ENCODE data around the gene BMPR1A. TPM values are rescaled to one million over a fixed set of nuclear protein-coding genes. Genes with fewer than 3 reads are reported as not detected.

BMPR1A gene
- total and polyA plus RNA-seq, 2 of the 13 experiments (the other 11 are each of a cell fraction or from before 2014, with no cell fraction given): 17.8 to 44.2 TPM

- TF ChIP-seq MIXL1 (CRISPR knock-in tag; IDR thresholded peaks at IDR 0.05): no peak
- TF ChIP-seq MEF2D (CRISPR knock-in tag; IDR thresholded peaks at IDR 0.05): no peak
- TF ChIP-seq ZMAT3 (CRISPR knock-in tag; conservative IDR thresholded peaks at IDR 0.05): no peak
- peak; percentile 41; the same call in 1 of the 2 replicates for TF ChIP-seq SAP130 (CRISPR knock-in tag; IDR thresholded peaks at IDR 0.05; ENCODE audit: low read depth)
- TF ChIP-seq ZNF567 (CRISPR knock-in tag; IDR thresholded peaks at IDR 0.05; ENCODE audit: borderline replicate concordance): no peak
- no peak for TF ChIP-seq RFXAP (CRISPR knock-in tag; IDR thresholded peaks at IDR 0.05; ENCODE audit: borderline replicate concordance)
Measured at GRCh38 chr10:86960003-86960862, 203.8 kb downstream of the BMPR1A start (continued).

- ATAC-seq: peak; percentile 2; the same call in 2 of the 3 replicates
- intact Hi-C loops (cut with micrococcal nuclease; ENCODE audit: unreplicated experiment): loop anchor here (1.0 kb wide), 1 partner anchor 16 kb away; no protein-coding TSS in a partner anchor
- H3K9me3 ChIP-seq (ENCODE audit: low read length): no peaks in the 10 kb centered on the region
- CTCF ChIA-PET (ENCODE audit: low intra/inter-chr PET ratio, low total read pairs): interaction anchor here (0.8 to 1.8 kb wide), 3 partner anchors 15 to 273 kb away, joined by 4 to 20 read pairs (median 4); no protein-coding TSS in a partner anchor
- peaks cover 51% of the 10 kb centered on the region for H3K4me1 ChIP-seq (ENCODE audit: insufficient read depth, low read length)
- in situ Hi-C loops (cut with HindIII; ENCODE audit: extremely low pct_ligation_motif_present, low pct_unique_long_range_greater_than_20kb): no loop called here
- H3K27me3 ChIP-seq (ENCODE audit: control insufficient read depth in 1 of 2, insufficient read depth in 2 of 2, low read length in 2 of 2): peaks cover 11 to 69% of the 10 kb centered on the region in 2 experiments
- FAIRE-seq: no peak
- H3K79me2 ChIP-seq (ENCODE audit: insufficient read depth, low read length): no peaks in the 10 kb centered on the region
- POLR2A ChIA-PET: no interaction called here
- no peaks in the 10 kb centered on the region for H3K36me3 ChIP-seq (replicated peaks in 1 of 2; ENCODE audit: control insufficient read depth in 1 of 2, insufficient read depth in 2 of 2, low read length in 2 of 2)
- BruUV-seq (replicated peaks): no TSS peak
- H3K4me3 ChIP-seq (replicated peaks in 1 of 3; ENCODE audit: insufficient read depth in 1 of 3, low read depth in 2 of 3, low read length in 3 of 3): peak overlapping the region in 1 of 3 experiments; percentile 66; a peak in 2 of 6 replicates
- 0% methylated on average over 3 of the region's 9 CpGs for WGBS (ENCODE audit: low lambda C conversion rate)
- H3K9ac ChIP-seq (ENCODE audit: insufficient read depth, low read depth, low read length): no peak overlapping the region
- no peak overlapping the region for H2AFZ ChIP-seq (ENCODE audit: low read length)
- no peak overlapping the region for H3K27ac ChIP-seq (ENCODE audit: extremely low read length, insufficient read depth, low read length)
- peak overlapping the region; percentile 73 for H3K4me2 ChIP-seq (ENCODE audit: low read depth, low read length)
- DNase-seq (ENCODE audit: low spot score): no peak
- TF ChIP-seq PHF20 (CRISPR knock-in tag; IDR thresholded peaks at IDR 0.05) (no peak), ATF2 (CRISPR knock-in tag; IDR thresholded peaks at IDR 0.05) (no peak), GZF1 (CRISPR knock-in tag; IDR thresholded peaks at IDR 0.05) (no peak), HOXA5 (CRISPR knock-in tag; IDR thresholded peaks at IDR 0.05) (no peak), MTA1 (CRISPR knock-in tag; IDR thresholded peaks at IDR 0.05; ENCODE audit: borderline replicate concordance) (0 out of 2 replicates have a peak, but pooled peaks have one; percentile 1)
- TF ChIP-seq, protein P1, sequence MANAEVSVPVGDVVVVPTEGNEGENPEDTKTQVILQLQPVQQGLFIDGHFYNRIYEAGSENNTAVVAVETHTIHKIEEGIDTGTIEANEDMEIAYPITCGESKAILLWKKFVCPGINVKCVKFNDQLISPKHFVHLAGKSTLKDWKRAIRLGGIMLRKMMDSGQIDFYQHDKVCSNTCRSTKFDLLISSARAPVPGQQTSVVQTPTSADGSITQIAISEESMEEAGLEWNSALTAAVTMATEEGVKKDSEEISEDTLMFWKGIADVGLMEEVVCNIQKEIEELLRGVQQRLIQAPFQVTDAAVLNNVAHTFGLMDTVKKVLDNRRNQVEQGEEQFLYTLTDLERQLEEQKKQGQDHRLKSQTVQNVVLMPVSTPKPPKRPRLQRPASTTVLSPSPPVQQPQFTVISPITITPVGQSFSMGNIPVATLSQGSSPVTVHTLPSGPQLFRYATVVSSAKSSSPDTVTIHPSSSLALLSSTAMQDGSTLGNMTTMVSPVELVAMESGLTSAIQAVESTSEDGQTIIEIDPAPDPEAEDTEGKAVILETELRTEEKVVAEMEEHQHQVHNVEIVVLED (CRISPR knock-in tag; IDR thresholded peaks at IDR 0.05; ENCODE audit: borderline replicate concordance): no peak
- no peaks in the 10 kb centered on the region for H4K20me1 ChIP-seq (ENCODE audit: insufficient read depth, low read length)
Measured at GRCh38 chr10:86960863-86961434, 204.5 kb downstream of the BMPR1A start.

Measured in HepG2 (cell line).